Activated B cell treated with CpG ODN at 0.5 μM for 24 hours (primary cell): ENCODE data around the gene RABL6. TPM values are rescaled to one million over a fixed set of nuclear protein-coding genes. Genes with fewer than 3 reads are reported as not detected.

Experiments
- ATAC-seq: fragments of 200-7000 bp; cut with Tn5 transposase; one replicate; pipeline ENCODE4 v1.10.0; 2021; ENCODE audit warnings: low read depth, mild to moderate bottlenecking, moderate library complexity
- CTCF ChIA-PET: fragments of 350-600 bp; sonication (Branson Sonifier 250); formaldehyde crosslinking; loops from one replicate; lab custom pipeline; 2021; ENCODE audit warnings: antibody characterized with exemption; lab: Charles Lee
- POLR2A ChIA-PET: fragments of 350-600 bp; sonication (Branson Sonifier 250); formaldehyde crosslinking; loops from one replicate; lab custom pipeline; 2021; ENCODE audit warnings: antibody characterized with exemption; lab: Charles Lee
- DNase-seq: peaks from one replicate; pipeline ENCODE4 v3.0.0; 2022
- H3K27ac Mint-ChIP-seq: one replicate; pipeline ENCODE4 v1.8.0; 2020; ENCODE audit warnings: mixed read lengths
- H3K27me3 Mint-ChIP-seq: one replicate; pipeline ENCODE4 v1.8.0; 2021; ENCODE audit warnings: mixed read lengths
- H3K36me3 Mint-ChIP-seq: one replicate; pipeline ENCODE4 v1.8.0; 2021; ENCODE audit warnings: low read depth, mixed read lengths
- H3K4me1 Mint-ChIP-seq: one replicate; pipeline ENCODE4 v1.8.0; 2021; ENCODE audit warnings: mixed read lengths
- H3K4me3 Mint-ChIP-seq: one replicate; pipeline ENCODE4 v1.8.0; 2020; ENCODE audit warnings: mild to moderate bottlenecking, mixed read lengths
- H3K9me3 Mint-ChIP-seq: one replicate; pipeline ENCODE4 v1.8.0; 2020; ENCODE audit warnings: mixed read lengths
- CTCF ChIP-seq: fragments of 200-600 bp; IDR thresholded peaks from one replicate; pipeline ENCODE4 v1.8.0; 2022; ENCODE audit warnings: antibody characterized with exemption, mild to moderate bottlenecking
- intact Hi-C: fragments of 100-400 bp; cut with micrococcal nuclease; formaldehyde crosslinking; loops from one replicate; pipeline ENCODE4 v1.15.1; 2024
- total RNA-seq: library from RNA; stranded (reverse); gene quantifications from 2 replicates; pipeline ENCODE4 v1.2.3, GENCODE V29; 2022

Gene RABL6
- total RNA-seq, 1 donor from 2014 or later: 75.0 TPM

- peak overlapping the region; percentile 88 for H3K27ac Mint-ChIP-seq
- peaks cover 35% of the 10 kb centered on the region for H3K4me1 Mint-ChIP-seq
- ChIA-PET POLR2A (interaction anchor here (0.6 to 3.8 kb wide), 13 partner anchors 10 to 282 kb away, joined by 3 to 95 read pairs (median 7); partner anchors contain the start of genes AJM1, EDF1 and PAXX), CTCF (interaction anchor here (0.9 to 1.9 kb wide), 4 partner anchors 15 to 142 kb away, joined by 3 to 5 read pairs (median 4); no protein-coding TSS in a partner anchor)
- no peak for TF ChIP-seq CTCF
- H3K9me3 Mint-ChIP-seq: no peaks in the 10 kb centered on the region
- no peaks in the 10 kb centered on the region for H3K27me3 Mint-ChIP-seq
- intact Hi-C loops: loop anchor here (1.0 to 10.0 kb wide), 6 partner anchors 15 to 338 kb away; partner anchors contain the start of genes CYSRT1, FBXW5, PHPT1 and RABL6
- ATAC-seq: peak; percentile 26
- no peak for DNase-seq
- peak overlapping the region; percentile 91 for H3K4me3 Mint-ChIP-seq
- peaks cover 28% of the 10 kb centered on the region for H3K36me3 Mint-ChIP-seq
These were observed 79.2 kb downstream of the RABL6 start for GRCh38 chr9:136886610-136887597.

- ChIA-PET CTCF (interaction anchor here (1.0 kb wide), 1 partner anchor 131 kb away, joined by 3 read pairs; no protein-coding TSS in a partner anchor), POLR2A (interaction anchor here (3.8 kb wide), 1 partner anchor 12 kb away, joined by 95 read pairs; no protein-coding TSS in a partner anchor)
- H3K9me3 Mint-ChIP-seq: no peaks in the 10 kb centered on the region
- H3K4me1 Mint-ChIP-seq: peaks cover 30% of the 10 kb centered on the region
- TF ChIP-seq CTCF: no peak
- no peak for ATAC-seq
- no peak overlapping the region for H3K27ac Mint-ChIP-seq
- no peaks in the 10 kb centered on the region for H3K27me3 Mint-ChIP-seq
- intact Hi-C loops: loop anchor here (10.0 kb wide), 1 partner anchor 336 kb away; the partner anchor contains the start of genes CYSRT1, RNF208 and RNF224
- DNase-seq: no peak
- H3K4me3 Mint-ChIP-seq: no peak overlapping the region
- H3K36me3 Mint-ChIP-seq: peaks cover 35% of the 10 kb centered on the region
These were observed 80.7 kb downstream of the RABL6 start for GRCh38 chr9:136888454-136888853.

GRCh38 chr9:136889858-136890257, 82.1 kb downstream of the RABL6 start:
- Mint-ChIP-seq H3K4me1 (peaks cover 37% of the 10 kb centered on the region), H3K27ac (no peak overlapping the region), H3K36me3 (peaks cover 43% of the 10 kb centered on the region), H3K4me3 (no peak overlapping the region), H3K27me3 (no peaks in the 10 kb centered on the region), H3K9me3 (no peaks in the 10 kb centered on the region)
- POLR2A ChIA-PET: no interaction called here
- no peak for TF ChIP-seq CTCF
- no peak for DNase-seq
- ATAC-seq: no peak
- intact Hi-C loops: loop anchor here (10.0 kb wide), 1 partner anchor 335 kb away; the partner anchor contains the start of genes CYSRT1, RNF208 and RNF224
- CTCF ChIA-PET: no interaction called here

- intact Hi-C loops: no loop called here
- CTCF ChIA-PET: interaction anchor here (0.7 kb wide), 1 partner anchor 14 kb away, joined by 3 read pairs; no protein-coding TSS in a partner anchor
These were observed 82.9 kb downstream of the RABL6 start for GRCh38 chr9:136890661-136891060.

More at GRCh38 chr9:136890661-136891060, 82.9 kb downstream of the RABL6 start:
- ATAC-seq (no peak), DNase-seq (no peak)
- Mint-ChIP-seq H3K4me1 (peaks cover 34% of the 10 kb centered on the region), H3K27ac (no peak overlapping the region), H3K9me3 (no peaks in the 10 kb centered on the region), H3K36me3 (peaks cover 49% of the 10 kb centered on the region), H3K4me3 (no peak overlapping the region), H3K27me3 (no peaks in the 10 kb centered on the region)
- TF ChIP-seq CTCF: no peak
- POLR2A ChIA-PET: interaction anchor here (0.7 kb wide), 1 partner anchor 29 kb away, joined by 5 read pairs; no protein-coding TSS in a partner anchor

Other genes starting within 250 kb of the RABL6 start
- not detected in 2 replicates for gene EGFL7, start 145.0 kb upstream of the RABL6 start, total RNA-seq
- gene AGPAT2, start 120.5 kb upstream of the RABL6 start, total RNA-seq: 16.6 and 17.1 TPM in 2 replicates
- gene DIPK1B, start 95.4 kb upstream of the RABL6 start, total RNA-seq: 1.5 and 2.2 TPM in 2 replicates
- 13.7 and 15.9 TPM in 2 replicates for gene LCN10, start 65.0 kb upstream of the RABL6 start, total RNA-seq
- gene LCN6, start 59.4 kb upstream of the RABL6 start, total RNA-seq: not detected in 2 replicates
- gene LCN8, start 49.7 kb upstream of the RABL6 start, total RNA-seq: 5.3 and 6.9 TPM in 2 replicates
- not detected in 2 replicates for gene LCN15, start 43.4 kb upstream of the RABL6 start, total RNA-seq
- gene TMEM141, start 16.6 kb upstream of the RABL6 start, total RNA-seq: 34.9 and 35.8 TPM in 2 replicates
- gene CCDC183, start 11.6 kb upstream of the RABL6 start, total RNA-seq: not detected in 2 replicates
- gene AJM1, start 34.5 kb downstream of the RABL6 start, total RNA-seq: 1.0 and 1.6 TPM in 2 replicates
- 58.8 and 64.6 TPM in 2 replicates for gene PHPT1, start 41.5 kb downstream of the RABL6 start, total RNA-seq
- 5.2 and 6.1 TPM in 2 replicates for gene MAMDC4, start 44.4 kb downstream of the RABL6 start, total RNA-seq
- gene EDF1, start 58.4 kb downstream of the RABL6 start, total RNA-seq: 282 and 298 TPM in 2 replicates
- 49.7 and 58.2 TPM in 2 replicates for gene TRAF2, start 78.6 kb downstream of the RABL6 start, total RNA-seq
- 81.5 and 82.1 TPM in 2 replicates for gene FBXW5, start 136.8 kb downstream of the RABL6 start, total RNA-seq
- gene C8G, start 137.3 kb downstream of the RABL6 start, total RNA-seq: 0.69 and 3.4 TPM in 2 replicates
- 2.4 TPM in 2 replicates for gene LCN12, start 144.3 kb downstream of the RABL6 start, total RNA-seq
- not detected in 2 replicates for gene PTGDS, start 169.6 kb downstream of the RABL6 start, total RNA-seq
- gene LCNL1, start 175.0 kb downstream of the RABL6 start, total RNA-seq: not detected in 2 replicates
- 43.4 and 47.8 TPM in 2 replicates for gene PAXX, start 184.5 kb downstream of the RABL6 start, total RNA-seq
- gene CLIC3, start 188.6 kb downstream of the RABL6 start, total RNA-seq: not detected in 2 replicates
- gene ABCA2, start 220.3 kb downstream of the RABL6 start, total RNA-seq: 4.5 and 7.5 TPM in 2 replicates
- 3.9 and 5.0 TPM in 2 replicates for gene FUT7, start 224.1 kb downstream of the RABL6 start, total RNA-seq
- gene NPDC1, start 238.2 kb downstream of the RABL6 start, total RNA-seq: 0.18 TPM in 1 of 2 replicates, not detected in the other
- not detected in 2 replicates for gene ENTPD2, start 246.1 kb downstream of the RABL6 start, total RNA-seq